HG03432 (cell line): ENCODE data around the gene ZMIZ1.
"Not testable (repeated sequence)": the region's sequence is repeated elsewhere in the genome, so short reads cannot be mapped to it uniquely, and the experiment has no call there.

Experiments used
- ATAC-seq: cut with Tn5 transposase; IDR thresholded peaks from one replicate; pipeline ENCODE4 v1.9.1; 2021; ENCODE audit warnings: mild to moderate bottlenecking, moderate library complexity; ENCODE audit not compliant: unreplicated experiment

The ZMIZ1 gene

GRCh38 chr10:79270466-79271246, 201.9 kb downstream of the ZMIZ1 start:
- no peak for ATAC-seq

- ATAC-seq: no peak
Observed at GRCh38 chr10:79272353-79272752, 203.6 kb downstream of the ZMIZ1 start.

DNA sequence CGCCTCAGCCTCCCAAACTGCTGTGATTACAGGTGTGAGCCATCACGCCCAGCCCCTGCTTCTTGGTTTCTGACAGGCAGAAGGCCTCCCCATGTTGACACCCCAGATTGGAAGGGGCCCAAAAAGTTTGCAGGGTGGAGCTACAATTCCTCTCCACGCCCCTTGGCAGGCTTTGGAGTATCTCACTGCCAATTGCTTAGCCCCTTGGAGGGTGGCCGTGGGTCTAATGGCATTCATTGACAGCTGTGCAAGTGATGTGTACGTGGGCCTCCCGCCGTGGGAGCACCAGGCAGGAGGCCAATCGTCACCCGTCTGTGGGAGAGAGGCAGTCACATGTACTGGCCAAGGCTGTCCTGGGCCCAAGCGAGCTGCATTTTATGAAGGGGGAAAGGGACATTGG, 204.8 kb downstream of the ZMIZ1 start:
- no peak for ATAC-seq

DNA sequence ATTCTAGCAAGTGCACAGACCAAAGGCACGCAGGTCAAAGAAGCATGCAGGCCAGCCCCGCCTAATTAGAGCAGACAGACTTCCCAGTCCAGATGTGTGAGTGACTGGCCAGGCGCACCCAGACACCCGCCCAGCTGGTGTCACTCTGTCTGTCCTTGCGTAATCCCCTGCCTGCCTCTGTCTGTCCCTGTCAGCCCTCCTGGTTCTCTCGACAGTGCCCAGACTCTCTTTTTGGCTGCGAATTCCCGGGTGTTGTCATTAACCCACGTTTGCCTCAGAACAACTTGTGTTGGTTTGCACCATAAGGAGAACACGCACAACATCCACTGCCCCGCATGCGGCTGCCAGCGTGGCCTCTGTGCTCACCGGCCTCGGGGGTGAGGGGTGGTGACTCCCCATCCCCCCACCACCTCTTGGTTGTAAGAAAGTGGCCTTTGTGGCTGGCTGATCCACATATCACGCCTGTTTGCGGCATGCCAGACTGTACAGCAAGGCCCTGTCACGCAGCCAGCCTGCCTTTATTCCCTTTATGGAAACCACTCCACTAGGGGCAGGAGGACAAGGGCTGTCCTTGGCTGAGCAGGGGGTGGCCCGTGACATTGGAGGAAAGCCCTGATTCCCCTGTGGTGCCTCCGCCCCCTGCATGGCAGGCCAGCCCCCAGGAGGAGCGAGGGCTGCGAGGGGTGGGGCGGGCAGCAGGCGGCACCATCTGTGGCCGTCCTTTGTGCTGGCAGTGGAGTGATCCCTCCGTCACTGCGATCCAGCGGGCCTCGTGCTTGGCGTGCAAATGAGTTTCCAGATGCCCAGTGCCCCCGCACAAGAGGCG, 205.7 kb downstream of the ZMIZ1 start:
- ATAC-seq: no peak

DNA sequence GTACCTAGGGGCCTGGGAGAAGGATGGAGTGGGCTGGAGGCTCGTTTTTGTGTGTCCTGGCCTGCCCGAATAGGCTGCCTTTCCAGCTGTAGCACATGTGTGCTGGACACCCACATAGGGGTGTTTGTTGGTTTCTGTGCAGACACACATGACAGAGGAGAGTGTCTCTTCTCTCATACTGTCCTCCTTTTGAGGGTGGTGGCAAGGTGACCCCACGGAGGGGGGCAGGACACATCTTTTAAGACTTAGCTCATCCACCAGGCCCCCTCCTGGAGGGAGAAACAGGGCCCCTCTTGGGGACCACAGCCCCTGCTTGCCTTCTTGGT, 206.3 kb downstream of the ZMIZ1 start:
- no peak for ATAC-seq

GRCh38 chr10:79275431-79275851, 206.7 kb downstream of the ZMIZ1 start:
- ATAC-seq: no peak

DNA sequence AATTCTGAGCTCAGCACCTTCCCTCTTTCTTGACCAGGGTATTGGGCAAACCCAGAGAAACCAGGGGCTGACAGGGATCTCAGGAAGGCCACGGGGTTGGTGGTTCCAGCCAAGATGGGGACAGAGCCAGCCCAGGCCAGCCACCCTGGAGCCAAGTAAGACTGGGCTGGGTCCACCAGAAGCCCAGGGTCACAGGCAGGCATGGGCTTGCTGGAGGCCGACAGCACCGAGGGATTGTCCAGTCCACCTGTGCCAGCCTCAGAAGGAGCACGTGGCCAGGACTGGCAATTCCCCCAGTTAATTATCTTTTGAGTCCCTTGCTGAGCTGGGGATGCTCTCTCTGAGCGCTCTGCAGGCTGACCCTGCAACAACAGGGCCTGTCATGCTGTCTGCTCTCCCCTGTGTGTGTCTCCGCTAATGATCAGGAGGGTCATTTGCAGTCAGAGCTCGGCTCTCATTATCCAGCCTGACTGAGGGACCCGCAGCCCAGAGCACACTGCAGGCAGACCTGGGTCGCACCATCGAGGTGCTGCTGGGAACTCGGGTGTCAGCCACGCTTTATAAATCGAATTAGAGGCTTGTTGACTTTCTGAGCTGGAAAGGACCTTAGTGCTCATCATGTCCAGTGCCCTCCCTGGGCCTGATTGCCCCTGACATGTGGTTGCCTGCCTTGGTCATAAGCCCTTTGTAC, 209.0 kb downstream of the ZMIZ1 start:
- no peak for ATAC-seq

DNA sequence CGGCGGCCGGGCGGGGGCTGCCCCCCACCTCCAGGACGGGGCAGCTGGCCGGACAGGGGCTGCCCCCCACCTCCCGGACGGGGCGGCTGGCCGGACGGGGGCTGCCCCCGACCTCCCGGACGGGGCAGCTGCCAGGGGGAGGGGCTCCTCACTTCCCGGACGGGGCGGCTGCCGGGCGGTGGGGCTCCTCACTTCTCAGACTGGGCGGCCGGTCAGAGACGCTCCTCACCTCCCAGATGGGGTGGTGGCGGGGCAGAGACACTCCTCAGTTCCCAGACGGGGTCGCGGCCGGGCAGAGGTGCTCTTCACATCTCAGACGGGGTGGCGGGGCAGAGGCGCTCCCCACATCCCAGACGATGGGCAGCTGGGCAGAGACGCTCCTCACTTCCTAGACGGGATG, 210.3 kb downstream of the ZMIZ1 start:
- not testable (repeated sequence) for ATAC-seq

DNA sequence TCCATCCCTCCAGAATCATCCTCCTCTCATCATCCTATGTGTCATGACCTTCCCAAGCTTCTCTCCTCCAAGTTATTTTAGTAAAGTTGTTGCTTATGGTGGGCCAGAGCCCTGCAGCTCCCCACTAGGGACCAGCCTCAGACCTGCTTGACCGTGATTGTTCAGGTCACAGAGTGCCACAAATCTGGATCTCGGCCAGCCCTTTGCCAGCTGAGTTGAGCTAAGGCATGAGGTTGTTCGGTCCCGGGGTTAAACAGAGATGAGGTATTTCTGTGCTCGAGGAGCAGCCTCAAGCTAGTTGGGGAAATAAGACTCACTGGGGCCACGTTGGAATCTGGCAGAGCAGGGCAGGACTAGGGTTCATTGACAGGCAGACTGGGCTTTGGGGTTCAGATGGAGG, 212.2 kb downstream of the ZMIZ1 start:
- no peak for ATAC-seq

- no peak for ATAC-seq
Observed at GRCh38 chr10:79282388-79282787, 213.6 kb downstream of the ZMIZ1 start.

DNA sequence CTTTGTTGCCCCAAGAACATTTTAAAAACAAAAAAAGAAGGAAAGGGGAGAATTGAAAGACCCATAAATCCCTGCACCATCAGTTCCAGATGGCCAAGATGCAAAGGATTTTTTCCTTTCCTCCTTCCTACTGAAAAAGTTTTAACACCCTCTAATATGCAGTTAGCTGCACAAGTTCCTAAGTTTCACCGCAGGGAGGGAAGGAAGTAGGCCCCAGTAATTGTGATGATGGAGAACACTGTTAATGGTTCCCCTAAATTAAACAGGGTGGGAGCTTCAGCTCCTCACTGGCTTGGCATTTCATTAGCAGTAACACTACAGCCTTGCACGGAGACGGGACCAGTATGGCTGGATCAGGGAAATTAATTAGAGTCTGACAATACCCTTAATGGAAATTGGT, 214.8 kb downstream of the ZMIZ1 start:
- ATAC-seq: no peak

DNA sequence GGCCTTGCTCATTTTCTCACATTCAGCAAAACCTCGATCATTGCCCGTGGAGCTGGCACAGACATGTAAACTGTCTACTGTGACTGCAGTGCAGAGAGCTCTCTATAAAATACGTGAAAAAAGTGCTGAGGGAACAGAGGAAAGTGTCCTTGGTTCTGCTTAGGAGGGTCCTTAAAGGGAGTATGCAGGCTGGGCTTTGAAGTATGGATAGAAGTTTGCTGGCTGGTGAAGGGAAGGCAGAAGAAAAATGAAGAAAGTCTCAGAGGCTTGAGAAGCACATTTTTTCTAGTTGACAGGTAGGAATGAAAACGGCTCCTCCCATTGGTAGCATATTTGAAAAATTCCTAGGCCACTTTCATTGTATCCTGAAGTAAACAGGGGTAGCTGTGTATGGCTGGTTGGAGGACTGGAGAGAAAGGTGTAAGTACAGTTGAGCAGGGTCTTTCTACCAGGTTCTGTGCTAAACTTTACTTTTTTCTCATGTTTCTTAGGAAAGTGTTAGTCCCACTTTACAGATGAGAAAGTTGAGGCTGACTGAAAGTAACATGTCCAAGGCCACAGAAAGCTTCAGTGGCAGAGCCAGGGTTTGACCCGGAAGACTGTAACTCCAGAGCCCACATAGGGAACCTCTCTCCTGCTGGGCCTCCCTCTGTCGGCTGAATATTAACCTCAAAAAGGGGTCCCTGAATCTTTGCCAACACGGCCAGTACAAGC, 215.5 kb downstream of the ZMIZ1 start:
- no peak for ATAC-seq

- peak; percentile 52 for ATAC-seq
Observed at GRCh38 chr10:79285315-79286197, 216.8 kb downstream of the ZMIZ1 start.

DNA sequence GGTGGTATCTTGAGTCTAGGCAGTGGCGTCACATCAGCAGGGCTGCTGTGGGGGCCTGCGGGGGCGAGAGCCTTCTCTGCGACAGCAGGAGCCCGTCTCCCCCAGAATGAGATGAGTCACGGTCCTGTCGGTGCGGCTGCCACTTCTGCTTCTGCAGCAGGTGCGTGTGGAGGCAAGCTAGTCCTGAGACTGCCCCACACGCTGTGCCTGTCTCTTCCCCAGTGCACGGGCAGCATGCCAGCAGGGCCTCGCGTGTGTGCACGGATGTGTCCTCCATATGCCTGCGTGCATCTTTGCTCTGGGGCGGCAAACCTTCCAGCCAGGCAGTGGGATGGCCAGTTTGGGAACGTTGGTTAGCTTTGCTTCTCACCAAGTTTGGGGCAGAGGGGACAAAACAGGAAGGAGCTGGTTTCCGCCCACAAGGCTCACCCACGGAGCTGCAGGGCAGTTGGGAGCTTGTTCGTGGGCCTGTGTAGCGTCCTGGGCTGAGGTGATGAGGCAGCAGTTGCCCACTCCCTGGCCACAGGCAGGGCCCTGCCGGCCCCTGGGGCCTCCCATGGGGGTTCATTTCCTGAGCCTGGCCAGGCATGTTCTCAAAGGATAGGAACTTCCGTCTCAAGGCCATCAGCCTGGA, 217.7 kb downstream of the ZMIZ1 start:
- ATAC-seq: peak; percentile 91

GRCh38 chr10:79287973-79288723, 219.4 kb downstream of the ZMIZ1 start:
- no peak for ATAC-seq

- ATAC-seq: no peak
Observed at GRCh38 chr10:79289801-79290200, 221.0 kb downstream of the ZMIZ1 start.

- ATAC-seq: no peak
Observed at GRCh38 chr10:79292026-79292766, 223.4 kb downstream of the ZMIZ1 start.
